ENCODE results near the gene GOSR1.
"Not testable (repeated sequence)": the region's sequence is repeated elsewhere in the genome, so short reads cannot be mapped to it uniquely, and the experiment has no call there.

- not testable (repeated sequence) for TF ChIP-seq CBX8 (IDR thresholded peaks at IDR 0.05); CTCF (IDR thresholded peaks at IDR 0.05); POLR2A (IDR thresholded peaks at IDR 0.05; ENCODE audit: low read length); NPAS2 (CRISPR knock-in tag; IDR thresholded peaks at IDR 0.05; ENCODE audit: borderline replicate concordance); USF2 (IDR thresholded peaks at IDR 0.05); MAX (IDR thresholded peaks at IDR 0.05); JUN (IDR thresholded peaks at IDR 0.05); EP300 (IDR thresholded peaks at IDR 0.05)
These were observed 88.9 kb downstream of the GOSR1 start for GRCh38 chr17:30566104-30566503.
